SH-SY5Y (cell line): Measurements from ENCODE around the gene GRIA1.

Source experiments
- GATA2 ChIP-seq: IDR thresholded peaks from 2 replicates; pipeline ENCODE4 v1.6.1; 2011; ENCODE audit warnings: mild to moderate bottlenecking, low read depth, low read length
- GATA3 ChIP-seq: IDR thresholded peaks from 2 replicates; pipeline ENCODE4 v1.6.1; 2011; ENCODE audit warnings: low read depth, mild to moderate bottlenecking, low read length, moderate library complexity

GRCh38 chr5:153533546-153533945 is 43.1 kb downstream of the GRIA1 start:
- TF ChIP-seq GATA3 (no peak), GATA2 (no peak)
